Breast epithelium (tissue), 4 donors: Measurements from ENCODE around the gene U2AF1L4. TPM values are rescaled to one million over a fixed set of nuclear protein-coding genes. Genes with fewer than 3 reads are reported as not detected.

Experiments
- DNase-seq, 2 donors: peaks; one replicate each; pipeline ENCODE4 v3.0.0-alpha.2; 2019; ENCODE audit warnings: low spot score in 2 of 2
- H3K27ac ChIP-seq, 2 donors: fragments of 200-600 bp; sonication (generic) in 1 of 2; one replicate each; pipeline ENCODE4 v1.5.1; 2016 to 2019; ENCODE audit warnings: mild to moderate bottlenecking in 1 of 2
- H3K27me3 ChIP-seq, 2 donors: fragments of 200-600 bp; sonication (generic) in 1 of 2; one replicate each; pipeline versions ENCODE4 v1.5.1 to v1.6.0; 2017 to 2019; ENCODE audit warnings: control low read depth in 1 of 2, mild to moderate bottlenecking in 1 of 2
- H3K36me3 ChIP-seq: fragments of 200-600 bp; one replicate; pipeline ENCODE4 v1.5.1; 2019
- H3K4me1 ChIP-seq, 2 donors: fragments of 200-600 bp; sonication (generic); one replicate each; pipeline ENCODE4 v1.5.1; 2016 to 2019; ENCODE audit warnings: control low read depth in 1 of 2
- H3K4me3 ChIP-seq, 3 donors: fragments of 200-600 bp; sonication (generic); 1 replicate in 2 of 3; 2 replicates in 1 of 3; pipeline ENCODE4 v1.5.1; 2016 to 2019; ENCODE audit warnings: mild to moderate bottlenecking in 3 of 3, moderate library complexity in 2 of 3
- H3K9me3 ChIP-seq, 2 donors: fragments of 200-600 bp; sonication (generic) in 1 of 2; one replicate each; pipeline ENCODE4 v1.5.1; 2016 to 2019; ENCODE audit warnings: control low read depth in 1 of 2
- CTCF ChIP-seq, 3 donors: fragments of 450-650 bp; IDR thresholded peaks; one replicate each; pipeline ENCODE4 v1.5.1; 2016 to 2017; ENCODE audit warnings: antibody characterized with exemption in 3 of 3, mild to moderate bottlenecking in 3 of 3, moderate library complexity in 3 of 3
- POLR2A ChIP-seq: fragments of 450-650 bp; IDR thresholded peaks from one replicate; pipeline ENCODE4 v1.6.1; 2016; ENCODE audit warnings: antibody characterized with exemption, mild to moderate bottlenecking, moderate library complexity
- POLR2AphosphoS5 ChIP-seq, 3 donors: sonication (generic); formaldehyde crosslinking; IDR thresholded peaks; one replicate each; pipeline ENCODE4 v1.6.1; 2017; ENCODE audit warnings: antibody characterized with exemption in 3 of 3
- intact Hi-C: fragments of 100-400 bp; cut with DNase I; formaldehyde crosslinking; loops from one replicate; pipeline ENCODE4 v1.15.1; 2023; ENCODE audit warnings: low total_unique reads
- total RNA-seq, 3 donors: library from RNA; depleted of rRNA; stranded (reverse); fragments of >200 nt; gene quantifications; one replicate each; pipeline ENCODE4 v1.1.0, GENCODE V29; 2016

The U2AF1L4 gene
- total RNA-seq, result 10 to 100 TPM; 15.7 to 37.5 (median 19.5) TPM

- DNase-seq, result peak; percentile 97 to 99
- Histone ChIP-seq H3K27me3 (no peaks in the 10 kb centered on the region), H3K27ac (peak within 1 kb of the TSS; percentile 100), H3K9me3 (no peaks in the 10 kb centered on the region), H3K36me3 (no peaks in the 10 kb centered on the region), H3K4me1 (peaks cover 8 to 22% of the 10 kb centered on the region in 2 donors), H3K4me3 (peak within 1 kb of the TSS; percentile 89 to 98 (median 97))
- intact Hi-C loops, result no loop called here
- no peak for TF ChIP-seq CTCF (IDR thresholded peaks at IDR 0.05)
- TF ChIP-seq POLR2AphosphoS5 (IDR thresholded peaks at IDR 0.05), result peak in 2 of 3 donors; percentile 55 to 91
- TF ChIP-seq POLR2A, result no peak
Observed at GRCh38 chr19:35745328-35746086, at the start of gene U2AF1L4, which contains the start of gene PSENEN. TSS of gene U2AF1L4 (minus strand) at chr19:35745418. CDS start at chr19:35745391, 27 bp downstream. TSS of gene PSENEN (plus strand) at chr19:35745651. CDS start at chr19:35745931, 280 bp downstream.

DNA sequence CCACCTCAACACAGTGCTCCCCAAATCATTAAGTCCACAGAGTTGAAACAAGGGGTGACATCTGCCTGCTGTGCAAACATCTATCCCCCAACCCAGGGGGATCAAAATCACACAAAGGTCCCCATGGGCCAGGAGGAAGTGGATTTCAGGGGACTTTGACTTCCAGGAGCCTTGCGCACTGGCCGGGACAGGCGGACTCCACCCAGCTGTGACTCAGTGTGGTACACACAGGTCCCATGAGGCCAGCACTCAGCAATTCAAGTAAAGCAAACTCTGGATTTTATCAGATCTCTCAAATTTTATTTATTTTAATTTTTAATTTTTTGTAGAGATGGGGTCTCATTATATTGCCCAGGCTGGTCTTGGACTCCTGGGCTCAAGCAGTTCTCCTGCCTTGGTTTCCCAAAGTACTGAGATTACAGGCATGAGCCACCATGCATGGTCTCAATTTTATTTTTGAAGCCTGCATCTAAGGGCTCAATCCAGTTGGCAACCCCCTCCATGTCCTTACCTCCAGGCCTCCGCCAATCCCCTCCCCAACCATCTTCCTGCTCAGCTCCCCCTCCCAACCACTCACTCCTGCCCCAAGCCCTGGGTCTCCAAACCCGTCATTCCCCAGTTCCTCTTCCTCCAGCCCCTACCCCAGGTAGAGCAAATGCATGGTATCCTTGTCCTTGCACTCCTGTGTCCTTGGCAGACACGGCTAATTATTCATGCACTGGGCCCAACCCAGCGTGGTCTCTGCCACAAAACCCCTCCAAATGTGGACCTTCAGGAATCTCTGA, 48.4 kb upstream of the U2AF1L4 start:
- no peak for DNase-seq
- no peaks in the 10 kb centered on the region for H3K9me3 ChIP-seq
- H3K4me1 ChIP-seq, result no peaks in the 10 kb centered on the region
- peaks cover 0 to 20% of the 10 kb centered on the region in 2 donors for H3K27me3 ChIP-seq
- TF ChIP-seq POLR2A (no peak), POLR2AphosphoS5 (IDR thresholded peaks at IDR 0.05) (no peak), CTCF (IDR thresholded peaks at IDR 0.05) (no peak)
- intact Hi-C loops, result no loop called here
- no peak overlapping the region for H3K27ac ChIP-seq
- no peaks in the 10 kb centered on the region for H3K36me3 ChIP-seq
- H3K4me3 ChIP-seq, result no peak overlapping the region

GRCh38 chr19:35792888-35793287, 47.7 kb upstream of the U2AF1L4 start:
- no peak for DNase-seq
- H3K9me3 ChIP-seq, result no peaks in the 10 kb centered on the region
- no peaks in the 10 kb centered on the region for H3K36me3 ChIP-seq
- intact Hi-C loops, result no loop called here
- no peak for TF ChIP-seq POLR2A
- TF ChIP-seq CTCF (IDR thresholded peaks at IDR 0.05), result no peak
- TF ChIP-seq POLR2AphosphoS5 (IDR thresholded peaks at IDR 0.05), result no peak
- H3K4me3 ChIP-seq, result no peak overlapping the region
- no peak overlapping the region for H3K27ac ChIP-seq
- H3K4me1 ChIP-seq, result no peaks in the 10 kb centered on the region
- H3K27me3 ChIP-seq, result peaks cover 0 to 15% of the 10 kb centered on the region in 2 donors

GRCh38 chr19:35792312-35792711, 47.1 kb upstream of the U2AF1L4 start:
- intact Hi-C loops, result no loop called here
- H3K4me3 ChIP-seq, result no peak overlapping the region
- H3K27me3 ChIP-seq, result peaks cover 0 to 9% of the 10 kb centered on the region in 2 donors
- H3K27ac ChIP-seq, result no peak overlapping the region
- H3K4me1 ChIP-seq, result no peaks in the 10 kb centered on the region
- DNase-seq, result no peak
- no peaks in the 10 kb centered on the region for H3K9me3 ChIP-seq
- TF ChIP-seq POLR2AphosphoS5 (IDR thresholded peaks at IDR 0.05) (no peak), CTCF (IDR thresholded peaks at IDR 0.05) (no peak), POLR2A (no peak)
- no peaks in the 10 kb centered on the region for H3K36me3 ChIP-seq
